ENCODE measurements around the gene AVPI1. TPM values are rescaled to one million over a fixed set of nuclear protein-coding genes. Genes with fewer than 3 reads are reported as not detected.

Gene AVPI1
- total and polyA plus RNA-seq, 2 of the 13 experiments (the other 11 are each of a cell fraction or from before 2014, with no cell fraction given): 39.8 to 61.2 TPM

DNA sequence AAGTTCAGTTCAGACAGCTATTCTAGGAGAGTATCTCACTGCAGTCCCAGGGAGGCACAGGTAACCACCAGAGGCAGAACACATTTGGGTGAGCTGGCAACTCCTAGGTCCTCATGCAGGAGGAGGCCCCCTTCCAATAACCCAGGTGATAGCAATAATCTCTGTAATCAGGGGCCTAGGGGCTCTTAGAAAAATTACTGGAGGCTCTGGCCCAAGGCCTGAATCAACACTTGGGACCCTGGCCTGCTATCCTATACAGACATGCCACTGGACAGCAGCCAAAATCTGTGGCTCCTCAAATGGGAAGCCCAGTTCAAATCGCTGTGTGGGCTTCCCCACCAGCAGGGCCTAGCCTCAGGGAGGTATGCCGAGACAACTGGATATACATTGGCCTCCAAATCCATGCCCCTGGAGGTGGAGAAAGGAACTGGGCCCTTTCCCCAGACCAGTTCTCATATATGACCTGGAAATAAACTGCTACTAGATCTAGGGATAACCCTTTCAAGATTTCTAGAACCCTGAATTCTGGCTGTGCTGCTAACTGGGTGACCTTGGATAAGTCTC, 1.6 kb downstream of the AVPI1 start (continued):
- TF ChIP-seq, protein P1, sequence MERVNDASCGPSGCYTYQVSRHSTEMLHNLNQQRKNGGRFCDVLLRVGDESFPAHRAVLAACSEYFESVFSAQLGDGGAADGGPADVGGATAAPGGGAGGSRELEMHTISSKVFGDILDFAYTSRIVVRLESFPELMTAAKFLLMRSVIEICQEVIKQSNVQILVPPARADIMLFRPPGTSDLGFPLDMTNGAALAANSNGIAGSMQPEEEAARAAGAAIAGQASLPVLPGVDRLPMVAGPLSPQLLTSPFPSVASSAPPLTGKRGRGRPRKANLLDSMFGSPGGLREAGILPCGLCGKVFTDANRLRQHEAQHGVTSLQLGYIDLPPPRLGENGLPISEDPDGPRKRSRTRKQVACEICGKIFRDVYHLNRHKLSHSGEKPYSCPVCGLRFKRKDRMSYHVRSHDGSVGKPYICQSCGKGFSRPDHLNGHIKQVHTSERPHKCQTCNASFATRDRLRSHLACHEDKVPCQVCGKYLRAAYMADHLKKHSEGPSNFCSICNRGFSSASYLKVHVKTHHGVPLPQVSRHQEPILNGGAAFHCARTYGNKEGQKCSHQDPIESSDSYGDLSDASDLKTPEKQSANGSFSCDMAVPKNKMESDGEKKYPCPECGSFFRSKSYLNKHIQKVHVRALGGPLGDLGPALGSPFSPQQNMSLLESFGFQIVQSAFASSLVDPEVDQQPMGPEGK (CRISPR knock-in tag; IDR thresholded peaks at IDR 0.05): peak; percentile 55; the same call in 1 of the 2 replicates
- TF ChIP-seq ZNF235 (CRISPR knock-in tag; IDR thresholded peaks at IDR 0.05; ENCODE audit: borderline replicate concordance) (no peak), ZNF761 (CRISPR knock-in tag; conservative IDR thresholded peaks at IDR 0.05) (0 out of 2 replicates have a peak, but pooled peaks have one; percentile 19), TEAD3 (CRISPR knock-in tag; optimal IDR thresholded peaks at IDR 0.05; ENCODE audit: borderline replicate concordance) (peak; percentile 56), FOSL2 (CRISPR knock-in tag; IDR thresholded peaks at IDR 0.05) (peak; percentile 74; the same call in 1 of the 2 replicates), SUZ12 (IDR thresholded peaks at IDR 0.05; ENCODE audit: low read depth, low read length) (no peak), KLF12 (CRISPR knock-in tag; IDR thresholded peaks at IDR 0.05; ENCODE audit: borderline replicate concordance) (no peak)
- TF ChIP-seq, protein P2, sequence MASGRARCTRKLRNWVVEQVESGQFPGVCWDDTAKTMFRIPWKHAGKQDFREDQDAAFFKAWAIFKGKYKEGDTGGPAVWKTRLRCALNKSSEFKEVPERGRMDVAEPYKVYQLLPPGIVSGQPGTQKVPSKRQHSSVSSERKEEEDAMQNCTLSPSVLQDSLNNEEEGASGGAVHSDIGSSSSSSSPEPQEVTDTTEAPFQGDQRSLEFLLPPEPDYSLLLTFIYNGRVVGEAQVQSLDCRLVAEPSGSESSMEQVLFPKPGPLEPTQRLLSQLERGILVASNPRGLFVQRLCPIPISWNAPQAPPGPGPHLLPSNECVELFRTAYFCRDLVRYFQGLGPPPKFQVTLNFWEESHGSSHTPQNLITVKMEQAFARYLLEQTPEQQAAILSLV (CRISPR knock-in tag; IDR thresholded peaks at IDR 0.05; ENCODE audit: borderline replicate concordance): 0 out of 2 replicates have a peak, but pooled peaks have one; percentile 45
- TF ChIP-seq, protein P3, sequence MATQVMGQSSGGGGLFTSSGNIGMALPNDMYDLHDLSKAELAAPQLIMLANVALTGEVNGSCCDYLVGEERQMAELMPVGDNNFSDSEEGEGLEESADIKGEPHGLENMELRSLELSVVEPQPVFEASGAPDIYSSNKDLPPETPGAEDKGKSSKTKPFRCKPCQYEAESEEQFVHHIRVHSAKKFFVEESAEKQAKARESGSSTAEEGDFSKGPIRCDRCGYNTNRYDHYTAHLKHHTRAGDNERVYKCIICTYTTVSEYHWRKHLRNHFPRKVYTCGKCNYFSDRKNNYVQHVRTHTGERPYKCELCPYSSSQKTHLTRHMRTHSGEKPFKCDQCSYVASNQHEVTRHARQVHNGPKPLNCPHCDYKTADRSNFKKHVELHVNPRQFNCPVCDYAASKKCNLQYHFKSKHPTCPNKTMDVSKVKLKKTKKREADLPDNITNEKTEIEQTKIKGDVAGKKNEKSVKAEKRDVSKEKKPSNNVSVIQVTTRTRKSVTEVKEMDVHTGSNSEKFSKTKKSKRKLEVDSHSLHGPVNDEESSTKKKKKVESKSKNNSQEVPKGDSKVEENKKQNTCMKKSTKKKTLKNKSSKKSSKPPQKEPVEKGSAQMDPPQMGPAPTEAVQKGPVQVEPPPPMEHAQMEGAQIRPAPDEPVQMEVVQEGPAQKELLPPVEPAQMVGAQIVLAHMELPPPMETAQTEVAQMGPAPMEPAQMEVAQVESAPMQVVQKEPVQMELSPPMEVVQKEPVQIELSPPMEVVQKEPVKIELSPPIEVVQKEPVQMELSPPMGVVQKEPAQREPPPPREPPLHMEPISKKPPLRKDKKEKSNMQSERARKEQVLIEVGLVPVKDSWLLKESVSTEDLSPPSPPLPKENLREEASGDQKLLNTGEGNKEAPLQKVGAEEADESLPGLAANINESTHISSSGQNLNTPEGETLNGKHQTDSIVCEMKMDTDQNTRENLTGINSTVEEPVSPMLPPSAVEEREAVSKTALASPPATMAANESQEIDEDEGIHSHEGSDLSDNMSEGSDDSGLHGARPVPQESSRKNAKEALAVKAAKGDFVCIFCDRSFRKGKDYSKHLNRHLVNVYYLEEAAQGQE (IDR thresholded peaks at IDR 0.05; ENCODE audit: borderline replicate concordance in 1 of 2, low read depth in 1 of 2, low read length in 2 of 2): no peak
- TF ChIP-seq, protein P4, sequence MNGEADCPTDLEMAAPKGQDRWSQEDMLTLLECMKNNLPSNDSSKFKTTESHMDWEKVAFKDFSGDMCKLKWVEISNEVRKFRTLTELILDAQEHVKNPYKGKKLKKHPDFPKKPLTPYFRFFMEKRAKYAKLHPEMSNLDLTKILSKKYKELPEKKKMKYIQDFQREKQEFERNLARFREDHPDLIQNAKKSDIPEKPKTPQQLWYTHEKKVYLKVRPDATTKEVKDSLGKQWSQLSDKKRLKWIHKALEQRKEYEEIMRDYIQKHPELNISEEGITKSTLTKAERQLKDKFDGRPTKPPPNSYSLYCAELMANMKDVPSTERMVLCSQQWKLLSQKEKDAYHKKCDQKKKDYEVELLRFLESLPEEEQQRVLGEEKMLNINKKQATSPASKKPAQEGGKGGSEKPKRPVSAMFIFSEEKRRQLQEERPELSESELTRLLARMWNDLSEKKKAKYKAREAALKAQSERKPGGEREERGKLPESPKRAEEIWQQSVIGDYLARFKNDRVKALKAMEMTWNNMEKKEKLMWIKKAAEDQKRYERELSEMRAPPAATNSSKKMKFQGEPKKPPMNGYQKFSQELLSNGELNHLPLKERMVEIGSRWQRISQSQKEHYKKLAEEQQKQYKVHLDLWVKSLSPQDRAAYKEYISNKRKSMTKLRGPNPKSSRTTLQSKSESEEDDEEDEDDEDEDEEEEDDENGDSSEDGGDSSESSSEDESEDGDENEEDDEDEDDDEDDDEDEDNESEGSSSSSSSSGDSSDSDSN (CRISPR knock-in tag; IDR thresholded peaks at IDR 0.05): peak; percentile 61; the same call in 1 of the 2 replicates
- TF ChIP-seq, protein P5, sequence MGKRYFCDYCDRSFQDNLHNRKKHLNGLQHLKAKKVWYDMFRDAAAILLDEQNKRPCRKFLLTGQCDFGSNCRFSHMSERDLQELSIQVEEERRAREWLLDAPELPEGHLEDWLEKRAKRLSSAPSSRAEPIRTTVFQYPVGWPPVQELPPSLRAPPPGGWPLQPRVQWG (CRISPR knock-in tag; IDR thresholded peaks at IDR 0.05; ENCODE audit: borderline replicate concordance, low read depth): no peak

Data from HepG2 (cell line).